Superior temporal gyrus (tissue), 1 donor: ENCODE data around the gene IL12RB2.

Experiments used
- DNase-seq: peaks from one replicate; pipeline ENCODE4 v3.0.0-alpha.2; 2016; ENCODE audit errors: extremely low spot score

The IL12RB2 gene

DNA sequence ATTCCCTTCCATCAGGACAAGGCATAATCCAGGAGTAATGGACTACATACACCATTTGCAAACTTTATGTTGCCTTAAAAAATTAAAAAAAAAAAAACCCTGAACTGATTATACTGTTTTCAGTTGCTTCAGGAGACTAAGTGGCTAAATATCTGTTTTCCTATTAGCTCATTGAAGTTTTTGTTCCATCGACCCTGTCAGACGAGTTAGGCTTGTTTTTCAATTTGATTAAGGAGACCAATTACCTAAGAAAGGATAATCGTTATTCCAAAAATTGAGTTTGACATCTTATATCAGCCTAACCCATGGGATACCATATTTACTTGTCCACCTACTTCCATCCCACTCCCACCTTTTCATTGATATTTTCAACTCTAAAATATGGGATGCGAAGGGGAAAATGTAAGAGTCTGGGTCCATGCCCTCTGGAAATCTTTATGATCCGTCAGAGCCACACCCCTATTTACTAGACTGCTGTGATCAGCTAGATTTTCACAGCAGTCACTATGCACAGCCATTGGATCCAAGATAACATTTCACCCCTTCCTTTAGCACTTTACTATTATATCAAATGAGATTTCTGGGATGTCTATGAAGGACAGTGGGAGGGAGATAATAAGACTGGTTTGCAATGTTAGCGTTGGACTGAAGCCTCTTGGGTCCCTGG is 41.0 kb downstream of the IL12RB2 start:
- DNase-seq: no peak

DNA sequence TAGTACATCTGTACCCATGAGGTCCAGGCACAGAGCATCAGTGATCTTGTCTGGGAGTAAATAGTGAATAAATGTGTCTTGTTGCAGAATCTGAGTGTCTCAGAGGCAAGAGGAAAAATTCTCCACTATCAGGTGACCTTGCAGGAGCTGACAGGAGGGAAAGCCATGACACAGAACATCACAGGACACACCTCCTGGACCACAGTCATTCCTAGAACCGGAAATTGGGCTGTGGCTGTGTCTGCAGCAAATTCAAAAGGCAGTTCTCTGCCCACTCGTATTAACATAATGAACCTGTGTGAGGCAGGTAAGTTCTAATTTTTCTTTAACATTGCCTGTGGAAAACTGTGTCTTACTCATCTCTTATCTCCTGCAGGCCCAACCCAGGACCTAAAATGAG is 43.1 kb downstream of the IL12RB2 start:
- DNase-seq: no peak

- DNase-seq: no peak
These were observed 44.5 kb downstream of the IL12RB2 start for GRCh38 chr1:67352211-67352610.

DNA sequence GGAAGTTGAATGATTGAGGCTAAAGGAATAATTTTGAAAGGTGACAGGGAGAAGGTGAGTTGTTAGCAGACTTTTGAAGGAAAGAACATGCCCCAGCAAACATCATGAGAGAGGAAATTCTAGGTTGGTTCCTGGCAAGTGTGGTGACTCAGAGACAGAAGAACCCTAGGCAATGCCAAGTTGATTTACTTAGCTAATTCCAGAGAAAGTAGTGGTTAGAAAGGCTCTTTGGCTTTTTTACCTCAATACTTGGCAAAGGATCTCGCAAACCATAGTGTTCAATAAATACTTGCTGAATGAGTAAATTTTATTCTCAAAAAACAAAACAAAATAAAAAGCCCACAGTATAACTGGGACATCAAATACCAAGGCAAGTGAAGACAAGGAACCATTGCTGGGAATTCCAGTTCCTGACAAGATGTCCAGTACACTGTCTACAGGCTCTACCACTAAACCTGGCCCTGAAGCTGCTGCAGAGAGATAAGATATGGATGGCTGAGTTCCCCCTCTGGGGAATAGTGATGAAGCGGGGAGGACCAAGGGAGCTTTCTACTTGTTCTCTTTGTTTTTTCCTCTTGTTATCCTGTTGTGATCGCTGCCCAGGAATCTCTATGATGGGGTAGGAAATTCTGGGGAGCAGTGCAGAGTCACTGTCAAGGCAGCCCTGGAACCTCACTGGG is 48.2 kb downstream of the IL12RB2 start:
- DNase-seq: no peak

GRCh38 chr1:67359592-67359991 is 51.9 kb downstream of the IL12RB2 start:
- DNase-seq: no peak

GRCh38 chr1:67361641-67362040 is 54.0 kb downstream of the IL12RB2 start:
- DNase-seq: no peak

- no peak for DNase-seq
These were observed 59.8 kb downstream of the IL12RB2 start for GRCh38 chr1:67367370-67368045.

GRCh38 chr1:67368046-67368514 is 60.4 kb downstream of the IL12RB2 start:
- no peak for DNase-seq

DNA sequence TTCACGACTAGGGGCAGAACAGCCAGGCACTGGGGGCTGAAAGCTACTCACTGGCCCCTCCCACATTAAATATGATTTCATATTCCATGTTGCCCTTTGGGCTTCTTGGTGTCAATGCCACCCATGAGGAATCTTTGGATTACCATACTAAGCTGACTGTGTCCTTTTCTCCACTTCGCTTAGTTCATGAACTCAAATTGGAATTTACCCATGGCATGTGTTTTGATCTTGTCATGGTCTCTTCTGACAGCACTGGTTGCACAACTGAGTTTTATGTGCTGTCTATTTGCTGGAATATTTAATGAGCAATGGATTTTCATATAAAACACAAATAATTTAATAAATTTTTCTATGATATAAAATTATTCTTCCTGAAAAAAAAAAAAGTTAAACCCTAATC is 63.4 kb downstream of the IL12RB2 start:
- no peak for DNase-seq

DNA sequence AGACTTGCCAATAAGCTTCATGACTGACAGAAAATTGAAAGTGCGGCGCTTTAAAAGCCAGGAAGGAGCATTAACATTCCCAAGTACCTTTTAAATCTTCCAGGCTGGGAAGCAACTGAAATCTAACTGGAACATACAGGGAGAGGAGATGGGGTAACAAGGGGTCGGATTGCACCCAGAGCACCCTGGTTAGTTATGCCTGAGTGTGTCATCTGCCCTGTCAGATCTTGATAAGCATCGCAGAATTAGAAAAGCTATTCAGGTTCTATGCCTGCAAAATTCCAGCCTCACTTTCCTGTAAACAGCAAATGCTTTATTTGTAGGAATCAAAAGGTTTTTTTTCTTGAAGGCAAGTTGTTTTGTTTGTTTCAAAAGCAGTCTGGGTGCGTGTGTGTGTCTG is 64.0 kb downstream of the IL12RB2 start:
- DNase-seq: no peak

GRCh38 chr1:67372136-67372535 is 64.5 kb downstream of the IL12RB2 start:
- no peak for DNase-seq

DNA sequence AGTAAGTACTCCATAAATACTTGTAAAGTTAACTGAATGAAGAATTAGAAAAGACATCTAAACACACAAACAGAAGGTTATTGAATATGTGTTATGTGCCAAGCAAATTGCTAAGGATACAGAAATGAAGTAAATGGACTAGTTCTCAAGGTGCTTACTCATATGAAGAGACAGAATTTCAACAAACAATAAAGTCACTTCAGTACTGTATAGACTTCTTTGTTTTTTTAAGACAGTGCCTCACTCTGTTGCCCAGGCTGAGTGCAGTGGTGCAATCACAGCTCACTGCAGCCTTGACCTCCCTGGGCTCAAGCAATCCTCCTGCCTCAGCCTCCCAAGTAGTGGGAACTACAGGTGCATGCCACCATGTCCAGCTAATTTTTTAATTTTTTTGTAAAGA is 65.2 kb downstream of the IL12RB2 start:
- DNase-seq: no peak

- no peak for DNase-seq
These were observed 68.7 kb downstream of the IL12RB2 start for GRCh38 chr1:67376381-67376780.

DNA sequence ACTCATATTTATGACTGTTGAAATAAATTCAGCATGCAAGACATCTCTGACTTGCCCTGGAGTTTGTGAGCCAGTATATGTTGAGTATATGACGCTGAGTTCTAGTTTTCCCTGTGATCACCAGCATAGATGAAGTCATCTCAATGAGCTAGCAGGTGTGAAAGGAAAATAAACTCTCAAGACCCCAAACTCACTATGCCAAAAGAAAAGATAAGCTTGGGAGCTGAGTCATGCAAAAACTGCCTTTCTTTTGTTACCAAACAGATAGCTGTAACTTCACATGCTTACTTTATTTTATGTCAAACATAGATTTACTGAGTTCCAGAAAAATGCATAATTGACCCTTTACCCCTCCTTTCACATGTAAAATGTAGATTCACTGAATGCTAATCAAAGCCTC is 69.6 kb downstream of the IL12RB2 start:
- no peak for DNase-seq

DNA sequence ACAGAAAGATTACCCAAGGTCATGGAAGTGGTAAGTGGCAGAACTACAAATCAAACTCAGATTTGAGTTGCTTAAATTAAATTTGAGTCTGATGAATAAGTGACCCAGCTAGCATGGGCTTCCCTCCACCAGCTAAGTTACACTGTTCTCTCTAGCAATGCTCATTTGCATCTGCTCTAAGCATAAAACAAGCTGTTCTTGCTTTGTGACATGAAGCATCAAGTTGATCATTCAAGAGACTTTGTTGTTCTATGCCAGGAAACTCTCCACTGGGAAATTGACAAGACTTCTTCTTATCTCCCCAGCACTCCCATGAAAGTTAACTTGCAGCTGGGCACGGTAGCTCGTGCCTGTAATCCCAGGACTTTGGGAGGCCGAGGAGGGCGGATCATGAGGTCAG is 73.5 kb downstream of the IL12RB2 start:
- no peak for DNase-seq

GRCh38 chr1:67382292-67382691 is 74.6 kb downstream of the IL12RB2 start:
- no peak for DNase-seq

- no peak for DNase-seq
These were observed 76.4 kb downstream of the IL12RB2 start for GRCh38 chr1:67383999-67384638.

DNA sequence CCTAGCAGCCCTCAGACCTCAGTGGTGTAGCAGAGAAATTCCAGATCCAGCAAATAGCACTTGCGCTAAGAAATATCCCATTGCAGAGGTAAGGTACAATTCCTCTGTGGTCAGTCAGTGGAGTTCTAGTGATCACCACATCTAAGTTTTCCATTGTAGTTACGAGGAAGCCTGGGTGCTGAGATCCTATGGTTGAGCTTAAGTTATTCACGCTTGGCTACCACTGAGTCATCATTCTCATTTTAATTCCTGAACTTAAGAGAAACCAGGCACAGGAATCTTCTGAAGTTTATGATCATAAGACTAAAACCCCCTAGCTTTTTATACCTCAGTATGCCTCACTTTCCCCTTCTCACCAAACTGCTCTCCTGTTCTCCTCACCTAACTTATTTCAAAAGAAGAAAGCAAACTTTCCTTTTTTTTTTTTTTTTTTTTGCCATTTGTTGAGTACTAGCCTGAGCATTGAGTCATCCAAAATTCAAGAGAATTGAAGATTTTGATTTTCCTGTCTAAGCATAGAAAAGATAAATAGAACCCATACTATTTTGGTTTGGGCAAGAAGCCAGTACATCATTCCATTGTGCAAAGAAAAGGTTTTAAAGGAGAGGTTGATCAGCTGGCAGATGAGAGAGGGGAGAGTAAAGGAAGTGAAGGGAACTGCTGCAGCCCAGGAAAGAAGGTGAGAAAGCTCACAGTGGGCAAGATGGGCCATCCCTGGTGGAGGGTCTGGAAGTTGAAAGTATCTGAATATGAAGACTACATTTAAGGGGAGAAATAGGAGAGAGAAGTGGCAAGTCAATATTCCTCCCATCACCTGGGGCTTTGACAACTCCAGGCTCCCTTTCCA is 82.6 kb downstream of the IL12RB2 start:
- DNase-seq: no peak

DNA sequence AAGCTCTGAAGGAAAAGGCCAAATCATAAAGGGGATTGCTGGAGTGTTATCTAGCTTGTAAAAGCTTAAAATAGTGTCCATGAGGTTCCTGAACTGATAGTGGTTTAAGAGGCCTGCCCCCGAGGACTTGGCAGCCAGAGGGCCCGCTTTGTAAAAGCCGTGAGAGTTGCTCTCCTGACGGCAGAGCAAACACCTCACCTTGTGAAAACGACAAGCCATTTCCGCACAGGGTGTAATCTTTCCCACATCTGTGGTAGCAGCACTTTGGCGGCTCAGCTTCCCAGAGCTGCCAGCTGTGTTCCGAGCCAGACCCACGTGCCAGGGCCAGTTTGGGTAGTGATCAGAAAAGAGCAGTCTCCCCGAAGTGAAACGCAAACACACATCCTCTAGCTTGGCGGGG is 85.6 kb downstream of the IL12RB2 start:
- DNase-seq: no peak

DNA sequence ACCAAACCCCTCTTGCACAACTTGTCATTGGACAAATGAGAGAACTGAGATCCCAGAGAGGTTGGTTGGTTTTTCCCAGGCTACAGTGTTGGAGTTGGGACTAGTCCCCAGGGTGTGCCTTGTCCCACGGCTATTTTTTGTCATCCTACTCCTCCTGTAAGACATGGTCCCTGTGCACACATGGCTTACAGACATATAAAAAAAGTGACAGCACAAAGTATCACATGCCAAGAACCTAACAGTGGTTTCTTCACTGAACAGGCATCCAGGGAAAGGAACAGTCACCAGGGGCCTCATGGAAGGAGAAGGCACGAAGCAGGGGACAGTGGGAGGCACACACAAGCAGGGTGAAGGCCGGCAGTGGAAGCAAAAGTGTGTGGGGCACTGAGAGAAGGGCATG is 86.1 kb downstream of the IL12RB2 start:
- DNase-seq: no peak

DNA sequence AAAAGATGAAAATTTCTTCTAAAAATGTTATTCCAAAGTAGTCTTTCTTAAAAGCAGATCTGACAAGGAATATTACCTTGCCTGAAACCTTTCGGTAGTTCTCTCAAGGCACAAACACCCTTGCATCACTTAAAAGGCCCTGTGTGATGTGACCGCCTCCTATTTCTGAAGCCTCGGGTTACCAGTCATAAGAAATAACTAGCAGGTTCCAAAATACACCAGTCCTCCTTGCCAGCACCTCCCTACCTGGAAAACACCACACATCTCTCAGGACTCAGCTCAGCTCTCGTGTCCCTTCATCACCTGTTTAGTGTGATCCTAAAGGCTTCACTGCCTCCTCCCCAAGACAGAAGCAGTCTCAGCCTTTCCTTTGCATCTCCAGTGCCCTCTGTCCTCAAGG is 86.9 kb downstream of the IL12RB2 start:
- DNase-seq: no peak
